MV-4-11 (cell line): ENCODE results near the gene SYT14.

Experiments
- DNase-seq: peaks from one replicate; lab custom pipeline; 2025; lab: John Stamatoyannopoulos, UW

SYT14 gene

DNA sequence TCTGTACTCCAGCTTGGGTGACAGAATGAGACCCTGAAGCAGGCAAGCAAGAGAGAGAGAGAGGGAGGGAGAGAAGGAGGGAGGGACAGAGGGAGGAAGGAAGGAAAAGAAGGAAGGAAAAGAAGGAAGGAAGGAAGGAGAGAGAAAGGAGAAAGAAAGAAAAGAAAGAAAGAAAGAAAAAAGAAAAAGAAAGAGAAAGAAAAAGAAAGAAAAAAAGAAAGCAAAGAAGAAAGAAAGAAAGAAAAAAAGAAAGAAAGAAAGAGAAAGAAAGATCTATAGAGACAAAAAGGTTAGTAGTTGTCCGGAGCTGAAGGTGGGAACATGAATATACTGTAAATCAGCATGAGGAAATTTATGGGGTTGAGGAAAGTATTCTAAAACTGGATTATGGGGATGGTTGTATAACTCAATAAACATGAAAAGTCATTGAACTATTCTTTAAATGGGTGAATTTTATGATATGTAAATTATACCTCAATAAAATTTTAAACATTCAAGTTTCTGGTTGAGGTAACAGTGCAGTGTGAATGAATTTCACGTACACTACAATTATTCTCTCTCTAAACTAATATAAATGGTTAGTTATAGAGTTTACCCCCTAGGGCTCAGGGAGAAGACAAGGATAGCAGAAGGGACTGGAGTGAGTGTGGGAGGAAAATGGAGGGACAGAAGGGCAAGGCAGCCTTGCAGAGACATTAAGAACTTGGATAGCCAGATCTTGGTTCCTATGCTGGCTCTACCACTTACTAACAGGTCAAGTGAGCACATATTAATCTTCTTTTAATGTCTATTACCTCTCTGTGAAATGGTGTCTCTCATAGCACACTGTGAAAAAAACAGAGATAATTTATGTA is 269.8 kb downstream of the SYT14 start:
- DNase-seq = no peak

DNA sequence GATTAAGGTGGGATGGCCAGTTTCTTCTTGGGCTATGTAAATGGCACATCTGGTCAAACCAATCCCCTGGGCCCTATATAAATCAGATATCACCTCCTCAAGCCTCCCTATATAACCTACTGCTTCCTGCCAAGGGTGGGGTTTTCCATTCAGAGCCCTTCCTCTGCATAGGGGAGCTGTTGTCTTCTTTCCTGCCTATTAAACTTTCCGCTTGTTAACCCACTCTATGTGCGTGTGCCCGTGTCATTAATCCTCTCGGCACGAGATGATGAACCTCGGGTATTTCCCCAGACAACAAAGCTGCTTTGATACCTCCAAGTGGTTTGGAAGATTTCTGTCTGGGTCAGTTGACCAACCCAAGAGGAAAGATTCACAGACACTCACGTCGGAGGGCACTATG is 275.3 kb downstream of the SYT14 start:
- no peak for DNase-seq

DNA sequence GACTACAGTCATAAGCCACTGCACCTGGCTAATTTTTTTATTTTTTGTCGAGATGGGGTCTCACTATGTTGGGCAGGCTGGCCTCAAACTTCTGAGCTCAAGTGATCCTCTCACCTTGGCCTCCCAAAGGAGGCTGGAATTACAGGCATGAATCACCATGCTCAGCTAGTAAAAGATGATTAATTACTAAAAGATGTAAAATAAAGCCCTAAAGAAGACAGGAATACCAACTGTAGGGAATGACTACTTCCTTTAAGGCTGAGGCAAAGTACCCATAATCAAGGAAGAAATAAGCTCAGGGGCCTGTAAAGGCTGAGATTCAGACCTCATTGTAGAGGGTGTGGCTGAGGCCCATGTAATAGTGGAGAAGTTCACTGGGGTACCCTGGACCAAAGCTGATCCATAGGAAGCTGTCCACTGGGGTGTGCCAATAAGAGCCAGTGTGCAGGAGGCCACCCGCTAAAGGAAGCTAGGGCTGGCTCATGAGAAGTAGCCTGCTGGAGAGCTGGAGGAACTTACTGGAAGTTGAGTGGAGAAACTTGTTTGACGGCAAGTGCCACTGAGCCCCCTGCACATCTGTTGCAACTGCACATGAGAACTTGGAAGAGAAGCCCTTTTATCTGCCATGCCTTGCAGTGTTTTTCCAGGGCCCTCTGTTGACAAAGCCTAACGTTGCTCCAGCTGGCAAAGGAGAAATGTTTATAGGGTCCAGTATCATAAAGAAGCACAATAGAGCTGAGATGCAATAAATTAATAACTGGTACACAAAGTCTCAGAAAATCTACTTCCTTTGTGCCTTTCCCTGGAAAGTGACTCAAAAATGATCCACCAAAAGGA is 276.8 kb downstream of the SYT14 start:
- DNase-seq = no peak

DNA sequence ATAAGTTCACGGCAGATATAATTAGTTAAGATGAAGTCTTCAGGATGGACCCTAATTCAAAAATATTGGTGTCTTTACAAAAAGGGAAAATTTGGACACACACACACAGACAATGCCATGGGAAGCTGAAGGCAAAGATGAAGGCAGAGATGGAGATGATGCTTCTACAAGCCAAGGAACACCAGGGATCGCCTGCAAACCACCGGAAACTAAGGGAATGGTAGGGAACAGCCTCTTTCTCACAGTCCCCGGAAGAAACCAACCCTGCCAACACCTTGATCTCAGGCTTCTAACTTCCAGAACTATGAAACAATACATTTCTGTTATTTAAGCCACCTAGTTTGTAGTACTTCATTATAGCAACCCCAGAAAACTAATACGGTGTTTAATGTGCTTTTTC is 279.5 kb downstream of the SYT14 start:
- no peak for DNase-seq

DNA sequence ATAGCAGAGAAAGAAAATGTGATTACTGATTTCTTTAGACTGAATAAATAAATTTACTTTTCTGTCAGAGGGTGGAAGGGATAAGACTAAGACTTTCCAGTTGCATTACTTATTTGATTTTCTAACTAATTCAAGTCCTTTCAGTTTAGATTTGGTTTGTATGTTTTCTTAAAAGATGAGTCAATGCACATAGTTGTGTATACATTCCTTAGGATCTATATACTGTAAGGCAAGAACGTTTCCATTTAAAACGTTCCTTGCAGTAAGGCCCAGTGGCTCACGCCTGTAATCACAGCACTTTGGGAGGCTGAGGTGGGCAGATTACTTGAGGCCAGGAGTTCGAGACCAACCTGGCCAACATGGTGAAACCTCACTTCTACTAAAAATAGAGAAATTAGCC is 280.0 kb downstream of the SYT14 start:
- DNase-seq = no peak
